NCI-H510A (cell line): ENCODE results near the gene TBC1D23.
"Not testable (repeated sequence)": the region's sequence is repeated elsewhere in the genome, so short reads cannot be mapped to it uniquely, and the experiment has no call there.

Source experiments
- DNase-seq: peaks from one replicate; lab custom pipeline; 2025; lab: John Stamatoyannopoulos, UW

TBC1D23 gene

DNA sequence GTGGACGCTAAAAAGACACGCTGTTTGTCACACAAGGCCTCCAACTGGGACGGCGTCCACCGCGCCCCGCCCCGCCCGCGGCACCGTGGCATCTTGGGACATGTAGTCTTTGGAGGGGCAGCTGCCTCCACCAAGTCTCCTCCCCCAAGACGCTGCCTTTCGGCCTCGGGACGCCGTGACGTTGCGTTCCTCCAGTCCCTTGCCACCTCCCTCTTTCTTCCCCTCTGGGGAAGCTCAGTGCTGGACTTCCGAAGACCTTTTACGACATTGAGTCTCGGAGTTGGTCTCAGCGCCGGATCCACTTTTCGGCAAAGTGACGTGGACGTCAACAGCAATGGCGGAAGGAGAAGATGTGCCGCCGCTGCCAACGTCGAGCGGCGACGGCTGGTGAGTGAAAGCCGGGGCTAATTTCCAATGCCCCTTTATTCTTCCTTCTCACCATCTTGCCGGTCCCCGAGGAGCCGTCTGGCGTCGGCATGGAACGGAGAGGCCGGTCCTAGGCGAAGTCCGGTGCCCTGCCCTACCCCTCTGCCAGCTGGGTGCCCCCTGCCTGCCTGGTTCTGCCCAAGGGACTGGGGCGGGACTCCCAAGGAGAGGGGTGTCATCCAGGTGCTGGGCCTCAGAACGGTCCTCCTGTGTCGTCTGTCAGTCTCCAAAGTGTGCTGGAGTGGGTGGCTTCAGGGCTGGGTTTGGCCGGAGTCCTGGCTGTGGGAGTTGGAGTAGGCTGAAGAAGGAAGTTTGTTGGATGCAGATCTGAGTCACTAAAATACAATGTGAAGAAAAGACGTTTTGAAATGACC is at the start of gene TBC1D23:
TSS of gene TBC1D23 (plus strand) at position 308 of the 800 bp plus-strand sequence. CDS start at position 335, 27 bp downstream.
- peak; percentile 83 for DNase-seq

DNA sequence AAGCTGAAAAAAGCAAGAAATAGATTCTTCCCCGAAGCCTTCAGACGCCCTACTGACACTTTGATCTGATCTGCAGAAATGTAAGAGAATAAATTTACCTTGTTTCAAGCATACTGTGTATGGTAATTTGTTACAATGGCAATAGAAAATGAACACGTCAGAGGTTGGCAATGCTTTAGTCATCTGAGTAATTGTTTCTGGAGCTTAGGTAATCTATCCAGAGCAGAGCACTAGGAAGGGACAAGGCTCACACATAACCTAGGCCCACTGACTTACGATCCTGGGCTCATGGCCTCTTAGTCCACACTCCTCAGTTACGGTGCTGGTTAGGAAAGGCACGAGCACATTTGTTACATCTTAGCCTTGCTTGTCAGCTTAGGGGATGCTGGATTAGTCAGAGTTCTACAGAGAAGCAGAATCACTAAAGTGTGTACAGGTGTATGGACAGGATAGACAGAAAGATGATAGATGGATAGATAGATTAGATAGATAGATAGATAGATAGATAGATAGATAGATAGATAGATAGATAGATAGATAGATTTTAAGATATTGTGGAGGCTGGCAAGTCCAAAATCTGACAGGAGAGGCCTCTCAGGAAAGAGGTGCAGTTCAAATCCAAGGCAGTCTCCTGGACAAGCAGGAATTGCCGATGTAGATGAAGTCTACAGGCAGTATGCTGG is 46.8 kb upstream of the TBC1D23 start:
- DNase-seq, result no peak

DNA sequence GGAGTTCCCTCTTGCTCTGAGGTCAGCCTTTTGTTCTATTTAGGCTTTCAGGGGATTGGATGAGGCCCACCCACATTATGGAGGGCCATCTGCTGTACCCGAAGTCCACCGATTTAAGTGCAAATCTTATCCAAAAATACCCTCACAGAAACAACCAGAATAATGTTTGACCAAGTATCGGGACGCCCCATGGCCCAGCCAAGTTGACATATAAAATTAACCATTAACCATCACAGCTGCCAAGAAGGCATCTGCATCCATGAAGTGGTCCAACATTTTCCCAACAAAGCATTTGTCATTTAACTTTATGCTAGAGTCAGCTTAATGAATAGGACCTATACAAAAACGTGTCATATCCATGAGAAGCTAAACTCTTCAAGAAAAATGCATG is 46.2 kb upstream of the TBC1D23 start:
- no peak for DNase-seq

DNA sequence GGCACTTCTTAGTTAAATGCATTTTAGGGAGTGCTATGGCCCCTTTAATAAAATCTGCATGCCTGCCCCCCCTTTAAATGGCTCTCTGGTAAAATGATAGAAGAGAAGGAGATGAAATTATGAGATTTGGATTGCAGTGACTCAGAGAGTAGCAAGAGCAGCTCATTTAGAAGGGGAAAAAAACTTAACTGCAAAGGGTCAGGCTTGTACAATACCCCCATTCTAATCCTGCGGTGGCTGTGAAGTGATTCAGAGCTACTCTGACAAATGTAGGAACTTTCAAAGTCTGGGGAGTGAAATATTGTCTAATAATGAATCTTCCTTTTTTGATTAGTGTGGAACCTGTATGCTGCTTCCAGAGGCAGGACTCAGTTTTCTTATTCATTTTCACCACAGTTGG is 44.1 kb upstream of the TBC1D23 start:
- DNase-seq, result no peak

DNA sequence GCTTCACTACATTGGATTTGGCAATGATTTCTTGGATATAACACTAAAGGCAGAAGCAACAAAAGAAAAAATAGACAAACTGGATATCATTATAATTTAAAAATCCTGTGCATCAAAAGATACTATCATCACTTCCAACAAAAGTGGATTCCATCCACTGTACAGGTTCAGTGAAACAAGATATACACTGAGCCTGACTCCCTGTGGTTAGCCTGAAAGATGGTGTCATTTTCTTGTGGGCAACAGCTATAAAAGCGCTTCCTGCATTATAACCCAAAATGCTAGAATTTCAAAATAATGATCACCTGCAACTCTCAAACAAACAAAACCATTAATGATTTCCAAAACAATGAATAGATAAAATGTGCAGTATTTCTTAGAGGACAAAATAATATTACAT is 39.6 kb upstream of the TBC1D23 start:
- DNase-seq, result no peak

DNA sequence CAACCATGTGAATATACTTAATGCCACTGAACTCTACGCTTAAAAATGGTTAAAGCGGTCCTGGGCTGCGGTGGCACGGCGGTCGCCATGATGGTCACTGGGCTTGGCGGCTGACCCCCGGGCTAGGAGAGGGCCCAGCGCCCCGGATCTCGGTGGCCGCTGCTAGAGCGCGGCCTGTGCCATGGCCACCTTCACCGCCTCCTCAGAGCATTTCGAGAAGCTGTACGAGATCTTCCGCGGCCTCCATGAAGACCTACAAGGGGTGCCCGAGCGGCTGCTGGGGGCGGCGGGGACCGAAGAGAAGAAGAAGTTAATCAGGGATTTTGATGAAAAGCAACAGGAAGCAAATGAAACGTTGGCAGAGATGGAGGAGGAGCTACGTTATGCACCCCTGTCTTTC is 35.6 kb upstream of the TBC1D23 start:
- no peak for DNase-seq

DNA sequence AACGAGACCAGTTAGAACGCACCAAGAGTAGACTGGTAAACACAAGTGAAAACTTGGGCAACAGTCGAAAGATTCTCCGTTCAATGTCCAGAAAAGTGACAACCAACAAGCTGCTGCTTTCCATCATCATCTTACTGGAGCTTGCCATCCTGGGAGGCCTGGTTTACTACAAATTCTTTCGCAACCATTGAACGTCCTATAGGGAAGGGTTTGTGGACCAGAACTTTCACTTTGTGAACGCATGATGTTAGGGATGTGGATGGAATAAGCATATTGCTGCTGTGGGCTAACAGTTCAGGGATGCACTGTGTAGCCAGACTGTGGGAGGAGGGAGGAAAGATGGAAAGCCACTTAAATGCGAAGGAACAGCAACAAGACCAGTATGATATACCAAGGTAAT is 34.9 kb upstream of the TBC1D23 start:
- DNase-seq, result no peak

DNA sequence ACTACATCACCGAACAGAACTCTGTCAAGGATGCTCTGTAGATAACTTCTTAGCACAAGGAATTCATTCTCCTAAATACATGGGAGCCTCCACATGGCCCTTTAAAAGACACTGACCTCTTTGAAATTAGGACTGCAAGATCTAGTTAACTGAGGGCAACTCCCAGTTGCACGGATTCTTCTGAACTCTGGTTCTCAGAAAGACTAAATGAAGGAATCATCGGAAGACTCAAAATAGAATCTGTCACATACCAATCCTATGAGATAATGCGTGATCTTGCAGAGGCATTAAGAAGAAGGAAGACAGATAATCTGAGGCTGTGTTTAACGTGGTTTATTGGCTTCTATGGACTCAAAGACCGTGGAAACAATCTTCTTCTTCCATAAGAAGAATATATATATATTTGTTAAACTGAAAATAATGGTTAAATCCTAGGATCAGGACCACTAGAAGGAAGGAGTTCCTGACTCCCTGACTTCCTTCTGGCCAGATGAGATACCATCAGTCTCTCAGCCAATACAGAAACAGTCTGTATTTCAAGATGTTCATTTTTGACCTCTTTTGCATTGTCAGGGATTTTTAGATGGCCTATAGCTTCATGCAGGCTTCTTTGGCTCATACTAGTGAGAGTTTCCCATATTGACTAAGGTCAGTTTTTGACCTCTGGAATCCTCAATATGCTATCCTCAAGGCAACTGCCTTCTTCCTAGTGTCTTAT is 33.9 kb upstream of the TBC1D23 start:
- no peak for DNase-seq

DNA sequence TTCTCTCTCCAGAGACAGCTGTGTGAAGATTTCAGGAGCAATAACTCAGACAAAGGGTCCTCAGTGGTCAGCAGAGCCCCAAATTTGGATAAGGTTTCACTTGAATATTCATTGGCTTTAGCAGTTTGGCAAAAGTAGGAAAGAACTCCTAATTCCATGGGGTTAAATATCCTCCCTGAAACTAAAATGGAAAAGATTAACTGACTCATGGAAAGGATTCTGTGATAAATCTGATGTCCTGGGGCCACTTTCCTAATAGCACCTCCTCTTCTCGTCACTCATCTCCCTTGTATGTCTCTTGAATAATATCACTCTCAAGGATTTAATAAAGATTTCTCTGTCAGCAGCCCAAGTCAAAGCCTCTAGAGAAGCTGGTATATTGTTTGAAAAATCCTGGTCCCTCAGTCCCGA is 33.3 kb upstream of the TBC1D23 start:
- no peak for DNase-seq

DNA sequence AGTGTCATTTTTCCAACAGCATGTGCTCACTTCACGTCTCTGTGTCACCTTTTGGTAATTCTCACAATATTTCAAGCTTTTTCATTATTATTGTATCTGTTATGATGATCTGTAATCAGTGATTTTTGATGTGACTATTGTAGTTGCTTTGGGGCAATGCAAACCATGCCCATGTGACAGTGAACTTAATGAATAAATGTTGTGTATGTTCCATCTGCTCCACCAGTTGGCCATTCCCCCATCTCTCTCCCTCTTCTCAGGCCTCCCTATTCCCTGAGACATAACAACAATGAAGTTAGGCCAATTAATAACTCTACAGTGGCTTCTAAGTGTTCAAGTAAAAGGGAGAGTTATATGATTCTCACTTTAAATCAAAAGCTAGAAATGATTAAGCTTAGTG is 32.5 kb upstream of the TBC1D23 start:
- no peak for DNase-seq

DNA sequence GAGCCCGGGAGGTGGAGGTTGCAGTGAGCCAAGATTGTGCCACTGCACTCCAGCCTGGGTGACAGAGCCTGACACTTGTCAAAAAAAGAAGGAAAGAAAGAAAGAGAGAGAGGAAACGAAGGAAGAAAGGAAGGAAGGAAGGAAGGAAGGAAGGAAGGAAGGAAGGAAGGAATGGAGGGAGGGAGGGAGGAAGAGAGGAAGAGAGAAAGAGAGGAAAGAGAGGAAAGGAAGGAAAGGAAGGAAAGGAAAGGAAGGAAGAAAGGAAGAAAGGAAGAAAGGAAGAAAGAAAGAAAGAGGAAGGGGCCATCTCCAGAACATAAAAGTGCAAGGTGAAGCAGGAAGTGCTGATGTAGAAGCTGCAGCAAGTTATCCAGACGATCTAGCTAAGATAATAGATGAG is 31.6 kb upstream of the TBC1D23 start:
- DNase-seq, result not testable (repeated sequence)

DNA sequence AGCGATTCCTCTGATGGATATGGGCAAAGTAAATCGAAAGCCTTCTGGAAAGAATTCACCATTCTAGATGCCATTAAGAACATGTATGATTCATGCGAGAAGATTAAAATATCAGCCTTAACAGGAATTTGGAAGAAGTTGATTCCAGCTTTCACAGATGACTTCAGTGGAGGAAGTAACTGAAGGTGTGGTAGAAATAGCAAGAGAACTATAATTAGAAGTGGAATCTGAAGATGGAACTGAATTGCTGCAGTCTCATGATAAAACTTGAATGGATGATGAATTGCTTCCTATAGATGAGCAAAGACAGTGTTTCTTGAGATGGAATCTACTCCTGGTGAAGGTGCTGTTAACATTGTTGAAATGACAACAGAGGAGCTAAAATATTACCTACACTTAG is 30.1 kb upstream of the TBC1D23 start:
- DNase-seq, result no peak

DNA sequence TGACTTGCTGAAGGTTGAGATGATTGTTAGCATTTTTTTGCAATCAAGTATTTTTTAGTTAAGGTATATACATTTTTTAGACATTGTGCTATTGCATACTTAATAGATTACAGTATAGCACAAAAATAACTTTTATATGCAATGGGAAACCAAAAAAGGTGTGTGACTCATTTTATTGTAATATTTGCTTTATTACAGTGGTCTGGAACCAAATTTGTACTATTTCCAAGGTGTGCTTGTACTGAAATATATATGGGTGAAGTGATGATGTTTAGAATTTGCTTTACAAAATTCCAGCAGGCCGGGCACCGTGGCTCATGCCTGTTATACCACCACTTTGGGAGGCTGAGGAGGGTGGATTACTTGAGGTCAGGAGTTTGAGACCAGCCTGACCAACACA is 29.1 kb upstream of the TBC1D23 start:
- DNase-seq, result no peak

DNA sequence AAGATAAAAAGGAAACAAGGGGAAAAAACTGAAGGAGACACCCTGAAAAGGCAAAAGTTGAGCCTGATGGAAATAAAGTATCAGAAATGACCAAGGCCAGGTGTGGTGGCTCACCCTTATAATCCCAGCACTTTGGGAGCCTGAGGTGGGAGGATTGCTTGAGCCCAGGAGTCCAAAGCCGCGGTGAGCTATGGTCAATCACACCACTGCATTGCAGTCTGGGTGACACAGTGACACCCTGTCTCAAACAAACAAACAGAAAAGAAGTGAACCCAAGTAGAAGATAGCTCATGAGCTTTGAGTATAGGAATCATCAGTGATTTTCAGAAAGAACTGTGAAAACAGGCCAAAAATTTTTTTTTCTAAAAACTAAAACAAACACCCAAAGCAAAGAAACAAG is 26.4 kb upstream of the TBC1D23 start:
- DNase-seq, result no peak

DNA sequence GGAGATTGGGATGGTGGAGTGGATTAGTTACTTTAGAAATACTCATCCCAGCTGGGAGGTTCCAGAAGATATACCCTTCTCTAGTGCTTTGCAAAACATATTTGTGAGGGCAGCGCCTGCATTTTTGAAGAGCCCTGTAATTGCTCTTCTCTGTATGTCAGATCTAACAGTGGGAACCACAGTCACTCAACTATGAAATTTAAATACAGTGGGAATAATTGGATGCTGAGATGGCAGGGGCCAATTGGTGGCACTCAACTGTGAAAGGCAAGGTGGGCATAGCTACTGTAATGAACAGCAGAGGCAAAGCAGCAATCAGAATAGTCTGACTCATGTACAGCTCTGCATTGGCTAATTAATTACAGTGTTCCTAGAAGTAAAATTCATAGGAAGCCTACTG is 22.2 kb upstream of the TBC1D23 start:
- no peak for DNase-seq

DNA sequence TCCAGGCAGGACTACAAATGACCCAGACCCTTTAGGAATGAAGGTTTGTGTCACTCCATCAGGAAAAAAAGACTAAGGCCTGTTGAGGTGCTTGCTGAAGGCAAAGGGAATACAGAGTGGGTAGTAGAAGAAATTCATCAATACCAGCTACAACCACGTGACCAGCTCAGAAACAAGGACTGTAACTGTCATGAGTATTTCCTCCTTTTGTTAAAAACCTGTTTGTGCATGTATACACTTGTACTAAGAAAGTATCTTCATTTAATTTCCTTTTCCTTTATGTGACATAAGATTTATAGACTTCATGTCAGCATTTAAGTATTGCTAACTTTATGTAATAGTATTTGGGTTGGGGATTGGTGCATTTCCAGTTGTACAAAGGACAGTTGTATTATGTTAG is 18.3 kb upstream of the TBC1D23 start:
- not testable (repeated sequence) for DNase-seq

DNA sequence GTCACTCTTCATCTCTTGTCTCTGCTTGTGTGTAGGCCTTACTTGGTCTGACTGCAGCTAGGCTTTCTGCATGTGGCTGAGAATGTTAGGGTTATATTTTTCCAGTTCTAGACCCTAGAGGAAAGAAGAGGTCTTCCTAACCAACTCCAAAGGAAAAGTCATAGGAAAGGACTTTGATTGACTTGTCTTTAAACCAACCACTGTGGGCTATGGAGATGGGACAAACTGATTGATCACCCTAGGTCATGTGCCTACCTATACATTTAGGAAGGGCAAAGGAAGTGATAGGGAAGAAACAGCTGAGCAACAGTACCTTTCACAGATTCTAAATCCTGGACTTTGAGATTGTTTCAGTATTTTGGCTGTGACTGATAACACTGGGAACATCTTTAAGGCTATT is 16.5 kb upstream of the TBC1D23 start:
- no peak for DNase-seq

DNA sequence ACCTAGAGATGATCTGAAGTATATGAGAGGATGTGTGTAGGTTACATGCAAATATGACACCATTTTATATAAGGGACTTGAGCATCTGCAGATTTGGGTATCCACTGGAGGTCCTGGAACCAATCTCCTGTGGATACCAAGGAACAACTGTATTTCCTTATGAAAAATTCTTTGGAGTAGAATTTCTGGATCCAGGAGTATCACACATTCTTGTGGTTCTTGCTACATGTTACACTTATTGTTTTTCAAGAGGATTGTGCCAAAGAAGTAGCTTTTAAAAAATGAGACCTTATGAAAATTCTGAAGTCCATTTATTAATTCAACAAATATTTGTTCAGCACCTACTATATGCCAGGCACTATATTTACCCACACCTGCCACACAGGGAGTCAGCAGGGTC is 15.7 kb upstream of the TBC1D23 start:
- no peak for DNase-seq

DNA sequence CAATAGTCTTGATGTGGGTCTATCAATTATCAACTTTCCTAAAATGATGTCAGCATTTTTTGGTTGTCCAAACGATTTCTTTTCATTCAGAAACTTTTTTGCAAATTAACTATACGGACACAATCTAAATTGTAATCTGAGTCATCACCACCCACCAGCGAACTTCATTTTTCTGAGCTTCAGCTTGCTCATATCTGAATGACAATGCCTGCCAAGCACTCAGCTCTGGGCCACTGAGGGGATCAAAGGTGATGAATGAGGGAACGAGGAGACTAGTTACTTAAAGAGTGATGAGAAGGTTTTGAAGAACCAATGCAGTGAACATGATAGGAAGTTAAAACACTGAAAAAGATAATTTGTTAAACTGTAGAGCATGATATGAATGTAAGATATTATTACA is 14.9 kb upstream of the TBC1D23 start:
- no peak for DNase-seq

DNA sequence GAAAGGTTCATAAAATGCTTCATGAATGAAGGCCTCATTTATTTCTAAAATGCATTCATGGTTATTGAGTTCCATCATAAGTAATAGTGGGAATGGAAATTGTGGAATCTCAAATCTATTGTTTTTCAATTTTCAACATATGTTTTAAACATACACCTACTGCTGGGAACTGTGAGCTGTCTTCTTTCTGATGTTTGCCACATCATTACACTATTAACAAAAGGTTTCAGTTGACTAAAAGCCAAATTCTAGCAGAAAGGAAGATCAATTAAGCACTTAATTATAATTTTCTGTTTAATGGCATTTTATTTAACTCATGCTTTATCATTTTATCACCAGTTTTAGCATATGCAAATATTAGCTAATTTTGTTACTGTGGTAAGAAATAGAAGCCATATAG is 13.8 kb upstream of the TBC1D23 start:
- no peak for DNase-seq

DNA sequence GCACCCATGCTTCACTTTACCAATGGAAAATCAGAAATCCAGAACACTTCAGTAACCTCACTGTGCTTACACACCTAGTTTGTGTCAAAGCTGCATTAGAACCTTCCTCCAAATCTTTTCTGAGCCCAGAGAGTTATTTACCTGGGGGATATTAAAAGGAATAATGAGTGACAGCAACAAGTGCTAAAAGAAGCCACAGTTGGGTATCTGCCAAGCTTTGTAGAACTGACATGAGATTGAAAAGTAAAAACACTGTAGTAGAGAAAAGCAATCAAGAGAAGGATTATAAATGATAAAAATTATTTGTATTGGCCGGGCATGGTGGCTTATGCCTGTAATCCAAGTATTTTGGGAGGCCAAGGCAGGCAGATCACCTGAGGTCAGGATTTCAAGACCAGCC is 8.8 kb upstream of the TBC1D23 start:
- DNase-seq, result no peak

DNA sequence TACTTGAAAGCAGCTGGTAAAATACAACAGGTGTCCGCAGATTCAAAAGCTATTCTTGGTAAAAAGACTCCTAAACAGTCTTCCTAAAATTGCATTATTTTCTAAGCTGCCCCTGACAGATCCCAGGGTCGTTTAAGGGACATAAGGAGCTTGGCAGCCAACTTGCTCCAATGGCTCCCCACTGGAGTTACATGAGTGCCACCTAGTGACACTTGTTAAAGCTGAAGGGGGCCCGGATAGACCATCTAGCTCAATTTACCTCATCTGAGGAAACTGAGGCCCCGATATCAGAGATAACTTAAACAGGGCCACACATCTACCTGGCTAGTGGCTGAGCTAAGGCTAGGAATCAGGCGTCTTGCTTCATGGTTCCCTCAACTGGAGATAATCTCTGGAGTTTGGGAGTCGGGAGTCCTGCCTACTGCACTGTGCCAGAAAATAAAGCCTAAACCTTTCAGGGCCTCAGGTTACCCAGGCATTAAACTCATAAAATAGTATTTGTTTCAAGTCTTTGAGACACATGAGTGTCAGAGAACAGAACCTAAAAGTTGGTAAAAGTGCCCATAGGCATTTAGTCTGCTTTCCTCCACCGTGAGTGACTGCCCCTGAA is 6.5 kb upstream of the TBC1D23 start:
- DNase-seq, result peak; percentile 11

DNA sequence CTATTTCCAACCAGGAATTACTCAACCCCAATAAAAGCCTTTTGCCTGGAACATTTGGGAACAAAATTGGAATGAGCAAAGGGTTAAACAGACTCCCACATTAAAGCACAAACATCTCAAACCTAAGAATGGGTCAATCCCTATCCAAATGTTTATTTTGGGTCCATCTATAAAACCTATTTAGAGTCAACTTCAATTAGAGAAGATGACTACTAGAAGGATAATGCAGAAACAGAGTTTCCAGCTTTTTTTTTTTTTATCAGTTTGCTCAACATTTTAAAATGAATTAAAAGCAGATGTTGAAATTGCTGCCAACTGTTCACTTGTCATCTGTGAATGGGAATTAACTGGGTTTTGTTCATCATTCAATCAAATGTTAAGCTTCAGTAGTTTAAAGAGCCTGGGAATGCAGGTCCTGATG is 4.1 kb upstream of the TBC1D23 start:
- DNase-seq, result no peak
